ENCODE measurements around the gene RAB17.

GRCh38 chr2:237628247-237629187 is 38.0 kb upstream of the RAB17 start:
- no peak for TF ChIP-seq EZH2phosphoT487 (IDR thresholded peaks at IDR 0.05; ENCODE audit: low read depth)
- TF ChIP-seq CTCF (IDR thresholded peaks at IDR 0.05; ENCODE audit: low read depth, low read length) = no peak

All from OCI-LY3 (cell line).